HEK293 (cell line): ENCODE measurements around the gene ZCCHC10.
A peak's percentile ranks its signal among the peaks of the same experiment; 100 is the strongest.

ENCODE experiments used
- CTCF ChIA-PET: fragments of 350-600 bp; formaldehyde crosslinking; extraction: SDS; loops from one replicate; lab custom pipeline; 2021; ENCODE audit warnings: antibody characterized with exemption; lab: Yijun Ruan, JAX
- POLR2A ChIA-PET: fragments of 300-600 bp; formaldehyde crosslinking; extraction: SDS; loops from one replicate; lab custom pipeline; 2020; ENCODE audit warnings: antibody characterized with exemption, inconsistent platforms; lab: Yijun Ruan, JAX
- H3K27ac ChIP-seq: fragments of 200-500 bp; sonication (Bioruptor generic); 2 replicates; pipeline ENCODE4 v1.5.1; 2014; ENCODE audit warnings: low read depth, low read length, control low read depth, inconsistent platforms; ENCODE audit errors: extremely low read depth
- H3K36me3 ChIP-seq, 2 experiments: fragments of 200-500 bp in 1 of 2; sonication (Bioruptor generic) in 1 of 2; 1 replicate in 1 of 2; 2 replicates in 1 of 2; pipeline ENCODE4 v1.5.1; 2014 to 2017; ENCODE audit warnings: inconsistent platforms in 2 of 2, low read length in 2 of 2; ENCODE audit not compliant: control insufficient read depth in 2 of 2, insufficient read depth in 1 of 2
- H3K4me1 ChIP-seq: fragments of 200-500 bp; sonication (Bioruptor generic); 2 replicates; pipeline ENCODE4 v1.5.1; 2014; ENCODE audit warnings: mild to moderate bottlenecking, low read length, inconsistent platforms; ENCODE audit not compliant: control insufficient read depth, insufficient read depth
- H3K4me3 ChIP-seq: 2 replicates; pipeline ENCODE4 v1.5.1; 2011; ENCODE audit warnings: low read depth, mild to moderate bottlenecking, control low read depth, low read length, moderate library complexity
- H3K9me3 ChIP-seq: fragments of 200-500 bp; sonication (Bioruptor generic); 2 replicates; pipeline ENCODE4 v1.5.1; 2014; ENCODE audit warnings: low read depth, low read length, inconsistent platforms; ENCODE audit not compliant: control insufficient read depth, insufficient read depth
- GLI4 ChIP-seq: fragments of 450-650 bp; formaldehyde crosslinking; IDR thresholded peaks from 2 replicates; pipeline ENCODE4 v1.5.1; 2016; ENCODE audit warnings: missing biosample characterization, missing genetic modification characterization
- GLIS2 ChIP-seq: fragments of 450-650 bp; formaldehyde crosslinking; IDR thresholded peaks from 2 replicates; pipeline ENCODE4 v1.5.1; 2016; ENCODE audit warnings: missing biosample characterization, missing genetic modification characterization
- PRDM1 ChIP-seq: fragments of 450-650 bp; formaldehyde crosslinking; IDR thresholded peaks from 2 replicates; pipeline ENCODE4; 2016; ENCODE audit warnings: missing biosample characterization, missing genetic modification characterization
- REPIN1 ChIP-seq: fragments of 450-650 bp; formaldehyde crosslinking; IDR thresholded peaks from 2 replicates; pipeline ENCODE4 v1.5.1; 2017; ENCODE audit warnings: missing biosample characterization, missing genetic modification characterization, low read depth
- SETDB1 ChIP-seq: IDR thresholded peaks from one replicate; pipeline ENCODE4 v1.6.1; 2017; ENCODE audit warnings: mild to moderate bottlenecking, low read length, moderate library complexity, mixed read lengths; ENCODE audit not compliant: insufficient read length
- SP3 ChIP-seq: fragments of 450-650 bp; formaldehyde crosslinking; IDR thresholded peaks from 2 replicates; pipeline ENCODE4 v1.5.1; 2016; ENCODE audit warnings: missing biosample characterization, missing genetic modification characterization
- ZBTB20 ChIP-seq: fragments of 450-650 bp; formaldehyde crosslinking; IDR thresholded peaks from 2 replicates; pipeline ENCODE4 v1.5.1; 2016; ENCODE audit warnings: missing biosample characterization, missing genetic modification characterization
- ZBTB8A ChIP-seq: fragments of 450-650 bp; formaldehyde crosslinking; IDR thresholded peaks from 2 replicates; pipeline ENCODE4 v1.5.1; 2016; ENCODE audit warnings: missing biosample characterization, missing genetic modification characterization
- ZFP69B ChIP-seq: fragments of 450-650 bp; formaldehyde crosslinking; IDR thresholded peaks from 2 replicates; pipeline ENCODE4 v1.5.1; 2016; ENCODE audit warnings: missing biosample characterization, missing genetic modification characterization
- ZNF146 ChIP-seq: fragments of 450-650 bp; formaldehyde crosslinking; IDR thresholded peaks from 2 replicates; pipeline ENCODE4 v1.5.1; 2016; ENCODE audit warnings: missing biosample characterization, missing genetic modification characterization
- ZNF169 ChIP-seq: fragments of 450-650 bp; formaldehyde crosslinking; IDR thresholded peaks from 2 replicates; pipeline ENCODE4 v1.5.1; 2016; ENCODE audit warnings: missing biosample characterization, missing genetic modification characterization
- ZNF175 ChIP-seq: fragments of 450-650 bp; formaldehyde crosslinking; IDR thresholded peaks from 2 replicates; pipeline ENCODE4 v1.5.1; 2016; ENCODE audit warnings: missing biosample characterization, missing genetic modification characterization
- ZNF2 ChIP-seq: fragments of 450-650 bp; formaldehyde crosslinking; IDR thresholded peaks from 2 replicates; pipeline ENCODE4 v1.5.1; 2016; ENCODE audit warnings: missing biosample characterization, missing genetic modification characterization
- ZNF239 ChIP-seq: fragments of 450-650 bp; formaldehyde crosslinking; IDR thresholded peaks from 2 replicates; pipeline ENCODE4 v1.5.1; 2016; ENCODE audit warnings: missing biosample characterization, missing genetic modification characterization
- ZNF266 ChIP-seq: fragments of 450-650 bp; formaldehyde crosslinking; IDR thresholded peaks from 2 replicates; pipeline ENCODE4 v1.5.1; 2016; ENCODE audit warnings: missing biosample characterization, missing genetic modification characterization, low read depth
- ZNF292 ChIP-seq: fragments of 450-650 bp; formaldehyde crosslinking; IDR thresholded peaks from 2 replicates; pipeline ENCODE4 v1.5.1; 2016; ENCODE audit warnings: low read depth, missing biosample characterization, missing genetic modification characterization, borderline replicate concordance
- ZNF341 ChIP-seq: fragments of 450-650 bp; formaldehyde crosslinking; IDR thresholded peaks from 2 replicates; pipeline ENCODE4; 2016; ENCODE audit warnings: low read depth, missing biosample characterization, missing genetic modification characterization
- ZNF426 ChIP-seq: fragments of 450-650 bp; formaldehyde crosslinking; IDR thresholded peaks from 2 replicates; pipeline ENCODE4 v1.5.1; 2017; ENCODE audit warnings: missing biosample characterization, missing genetic modification characterization, mild to moderate bottlenecking, inconsistent platforms, moderate library complexity
- ZNF544 ChIP-seq: fragments of 450-650 bp; formaldehyde crosslinking; IDR thresholded peaks from 2 replicates; pipeline ENCODE4 v1.5.0; 2017; ENCODE audit warnings: missing biosample characterization, missing genetic modification characterization
- ZNF610 ChIP-seq: fragments of 450-650 bp; formaldehyde crosslinking; IDR thresholded peaks from 2 replicates; pipeline ENCODE4 v1.5.1; 2016; ENCODE audit warnings: missing biosample characterization, missing genetic modification characterization, borderline replicate concordance
- ZSCAN30 ChIP-seq: fragments of 450-650 bp; IDR thresholded peaks from 2 replicates; pipeline ENCODE4 v1.5.1; 2018; ENCODE audit warnings: missing biosample characterization, mild to moderate bottlenecking, missing genetic modification characterization, moderate library complexity
- TF ChIP-seq, protein P1 (sequence below): fragments of 450-650 bp; formaldehyde crosslinking; IDR thresholded peaks from 2 replicates; pipeline ENCODE4 v1.5.1; 2016; ENCODE audit warnings: missing biosample characterization, missing genetic modification characterization
- TF ChIP-seq, protein P2 (sequence below): fragments of 450-650 bp; formaldehyde crosslinking; IDR thresholded peaks from 2 replicates; pipeline ENCODE4 v1.5.1; 2016; ENCODE audit warnings: missing biosample characterization, missing genetic modification characterization
- TF ChIP-seq, protein P3 (sequence below): fragments of 450-650 bp; formaldehyde crosslinking; IDR thresholded peaks from 2 replicates; pipeline ENCODE4 v1.5.1; 2016; ENCODE audit warnings: missing biosample characterization, missing genetic modification characterization
- TF ChIP-seq, protein P4 (sequence below): fragments of 450-650 bp; formaldehyde crosslinking; IDR thresholded peaks from 2 replicates; pipeline ENCODE4 v1.5.1; 2016; ENCODE audit warnings: missing biosample characterization, missing genetic modification characterization
- TF ChIP-seq, protein P5 (sequence below): fragments of 450-650 bp; formaldehyde crosslinking; optimal IDR thresholded peaks from 2 replicates; pipeline ENCODE3; 2016; ENCODE audit warnings: missing biosample characterization, mild to moderate bottlenecking, missing genetic modification characterization
- TF ChIP-seq, protein P6 (sequence below): fragments of 450-650 bp; formaldehyde crosslinking; IDR thresholded peaks from 2 replicates; pipeline ENCODE4 v1.5.1; 2016; ENCODE audit warnings: missing biosample characterization, missing genetic modification characterization, low read depth

ZCCHC10 gene

DNA sequence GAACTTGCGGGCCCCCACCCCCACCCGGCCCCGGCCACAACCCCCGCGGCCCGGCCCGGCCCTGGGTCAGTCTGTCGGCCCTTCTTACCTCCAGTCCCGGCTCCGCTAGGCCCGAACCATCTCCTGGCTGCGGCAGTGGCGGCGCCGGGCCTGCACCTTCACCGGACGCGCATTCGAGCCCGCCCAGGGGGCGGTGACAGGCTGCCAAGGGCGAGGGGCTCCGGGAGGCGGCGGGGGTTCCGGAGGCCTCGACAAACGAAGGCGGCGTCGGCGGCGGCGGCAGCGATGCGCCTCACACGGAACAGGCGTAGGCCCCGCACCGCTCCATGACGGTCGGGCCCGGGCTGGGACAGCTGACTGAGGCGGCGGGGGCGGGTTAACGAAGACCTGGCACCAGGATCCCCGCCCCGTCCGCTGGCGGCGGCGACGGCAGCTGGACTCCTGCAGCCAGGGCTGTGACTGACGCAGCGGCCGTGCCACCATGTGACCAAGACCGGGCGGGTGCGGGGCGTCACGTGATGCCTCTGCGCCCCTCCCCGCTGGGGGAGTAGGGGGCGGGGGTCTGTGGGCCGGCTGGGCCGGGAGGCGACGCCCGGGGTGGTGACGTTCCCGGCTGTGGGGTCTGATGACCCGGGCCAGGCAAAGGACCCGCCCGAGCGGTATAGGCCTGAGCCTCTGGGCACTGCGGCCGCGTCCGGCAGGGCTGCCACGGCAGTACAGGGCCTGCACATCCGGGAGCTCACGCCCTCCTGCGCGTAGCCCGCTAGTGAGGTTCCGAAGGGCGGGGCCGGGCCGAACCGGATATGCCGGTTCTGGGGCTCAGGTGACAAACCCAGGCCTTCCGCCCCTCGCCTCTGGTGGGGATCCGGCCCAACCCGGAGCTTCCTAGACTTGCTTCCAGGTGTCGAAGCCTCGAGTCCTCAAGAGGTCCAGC is 62.9 kb downstream of the ZCCHC10 start, which contains the start of gene AFF4 (continued):
- TF ChIP-seq, protein P1, sequence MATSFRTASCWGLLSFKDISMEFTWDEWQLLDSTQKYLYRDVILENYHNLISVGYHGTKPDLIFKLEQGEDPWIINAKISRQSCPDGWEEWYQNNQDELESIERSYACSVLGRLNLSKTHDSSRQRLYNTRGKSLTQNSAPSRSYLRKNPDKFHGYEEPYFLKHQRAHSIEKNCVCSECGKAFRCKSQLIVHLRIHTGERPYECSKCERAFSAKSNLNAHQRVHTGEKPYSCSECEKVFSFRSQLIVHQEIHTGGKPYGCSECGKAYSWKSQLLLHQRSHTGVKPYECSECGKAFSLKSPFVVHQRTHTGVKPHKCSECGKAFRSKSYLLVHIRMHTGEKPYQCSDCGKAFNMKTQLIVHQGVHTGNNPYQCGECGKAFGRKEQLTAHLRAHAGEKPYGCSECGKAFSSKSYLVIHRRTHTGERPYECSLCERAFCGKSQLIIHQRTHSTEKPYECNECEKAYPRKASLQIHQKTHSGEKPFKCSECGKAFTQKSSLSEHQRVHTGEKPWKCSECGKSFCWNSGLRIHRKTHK (tag by site-specific recombination): no peak
- TF ChIP-seq ZNF2 (tag by site-specific recombination) (peak; percentile 76), ZBTB8A (tag by site-specific recombination) (peak; percentile 96)
- TF ChIP-seq, all 188 proteins: peak for 72

DNA sequence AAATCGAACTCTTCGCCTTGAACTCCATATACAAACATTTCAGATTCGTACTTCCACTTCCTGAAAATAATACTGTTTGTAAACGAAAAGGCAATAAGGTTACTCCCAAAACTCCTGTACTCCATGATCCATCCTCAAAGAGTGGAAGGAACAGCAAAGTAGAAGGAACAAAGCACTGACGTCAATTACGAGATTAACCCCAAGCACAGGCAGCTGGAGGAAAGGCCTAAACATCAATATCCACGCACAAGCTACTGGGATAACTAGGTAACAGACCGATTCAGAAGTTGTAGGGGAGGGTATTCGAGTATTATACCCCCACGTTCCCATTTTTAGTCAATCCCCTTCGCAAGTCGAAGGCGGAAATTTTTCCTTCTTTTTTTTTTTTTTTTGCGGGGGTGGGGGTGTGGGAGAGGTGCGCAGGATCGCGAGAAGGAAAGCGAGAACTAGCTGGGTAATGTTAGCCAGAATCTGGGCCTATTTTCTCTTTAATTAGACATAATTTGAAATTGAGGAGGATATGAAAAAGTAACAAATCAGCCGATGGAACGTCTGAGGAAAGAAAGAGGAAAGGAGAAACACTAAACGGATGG is 63.8 kb downstream of the ZCCHC10 start:
- peak overlapping the region; percentile 92 for H3K27ac ChIP-seq
- ChIA-PET CTCF (interaction anchor here (0.7 kb wide), 1 partner anchor 23 kb away, joined by 4 read pairs; no protein-coding TSS in a partner anchor), POLR2A (interaction anchor here (0.6 to 3.9 kb wide), 8 partner anchors 8 to 225 kb away, joined by 3 to 23 read pairs (median 6); partner anchors contain the start of genes HSPA4 and KIF3A)
- no peaks in the 10 kb centered on the region for H3K4me1 ChIP-seq
- H3K36me3 ChIP-seq: peaks cover under 1 to 10% of the 10 kb centered on the region in 2 experiments; a peak in 2 of 3 replicates
- H3K9me3 ChIP-seq: no peaks in the 10 kb centered on the region
- peak overlapping the region; percentile 79 for H3K4me3 ChIP-seq
- TF ChIP-seq, protein P2, sequence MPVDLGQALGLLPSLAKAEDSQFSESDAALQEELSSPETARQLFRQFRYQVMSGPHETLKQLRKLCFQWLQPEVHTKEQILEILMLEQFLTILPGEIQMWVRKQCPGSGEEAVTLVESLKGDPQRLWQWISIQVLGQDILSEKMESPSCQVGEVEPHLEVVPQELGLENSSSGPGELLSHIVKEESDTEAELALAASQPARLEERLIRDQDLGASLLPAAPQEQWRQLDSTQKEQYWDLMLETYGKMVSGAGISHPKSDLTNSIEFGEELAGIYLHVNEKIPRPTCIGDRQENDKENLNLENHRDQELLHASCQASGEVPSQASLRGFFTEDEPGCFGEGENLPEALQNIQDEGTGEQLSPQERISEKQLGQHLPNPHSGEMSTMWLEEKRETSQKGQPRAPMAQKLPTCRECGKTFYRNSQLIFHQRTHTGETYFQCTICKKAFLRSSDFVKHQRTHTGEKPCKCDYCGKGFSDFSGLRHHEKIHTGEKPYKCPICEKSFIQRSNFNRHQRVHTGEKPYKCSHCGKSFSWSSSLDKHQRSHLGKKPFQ (tag by site-specific recombination): no peak
- TF ChIP-seq GLIS2 (tag by site-specific recombination) (peak; percentile 26), ZNF544 (tag by site-specific recombination) (no peak), ZNF426 (tag by site-specific recombination) (no peak), REPIN1 (no peak), ZFP69B (peak; percentile 53; the same call in 1 of the 2 replicates), ZSCAN30 (tag by site-specific recombination) (no peak), ZBTB20 (peak; percentile 8; the same call in 1 of the 2 replicates), SETDB1 (no peak), SP3 (tag by site-specific recombination) (no peak), ZNF146 (tag by site-specific recombination) (peak; percentile 43), GLI4 (no peak), ZNF169 (tag by site-specific recombination) (no peak), ZNF292 (tag by site-specific recombination) (no peak), ZNF239 (tag by site-specific recombination) (no peak), ZNF610 (tag by site-specific recombination) (no peak), ZNF341 (peak; percentile 70), ZNF175 (tag by site-specific recombination) (no peak), ZNF266 (tag by site-specific recombination) (no peak), PRDM1 (tag by site-specific recombination) (no peak)
- TF ChIP-seq, protein P3, sequence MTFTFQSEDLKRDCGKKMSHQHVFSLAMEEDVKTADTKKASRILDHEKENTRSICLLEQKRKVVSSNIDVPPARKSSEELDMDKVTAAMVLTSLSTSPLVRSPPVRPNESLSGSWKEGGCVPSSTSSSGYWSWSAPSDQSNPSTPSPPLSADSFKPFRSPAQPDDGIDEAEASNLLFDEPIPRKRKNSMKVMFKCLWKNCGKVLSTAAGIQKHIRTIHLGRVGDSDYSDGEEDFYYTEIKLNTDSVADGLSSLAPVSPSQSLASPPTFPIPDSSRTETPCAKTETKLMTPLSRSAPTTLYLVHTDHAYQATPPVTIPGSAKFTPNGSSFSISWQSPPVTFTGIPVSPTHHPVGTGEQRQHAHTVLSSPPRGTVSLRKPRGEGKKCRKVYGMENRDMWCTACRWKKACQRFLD (tag by site-specific recombination): no peak
- TF ChIP-seq, protein P4, sequence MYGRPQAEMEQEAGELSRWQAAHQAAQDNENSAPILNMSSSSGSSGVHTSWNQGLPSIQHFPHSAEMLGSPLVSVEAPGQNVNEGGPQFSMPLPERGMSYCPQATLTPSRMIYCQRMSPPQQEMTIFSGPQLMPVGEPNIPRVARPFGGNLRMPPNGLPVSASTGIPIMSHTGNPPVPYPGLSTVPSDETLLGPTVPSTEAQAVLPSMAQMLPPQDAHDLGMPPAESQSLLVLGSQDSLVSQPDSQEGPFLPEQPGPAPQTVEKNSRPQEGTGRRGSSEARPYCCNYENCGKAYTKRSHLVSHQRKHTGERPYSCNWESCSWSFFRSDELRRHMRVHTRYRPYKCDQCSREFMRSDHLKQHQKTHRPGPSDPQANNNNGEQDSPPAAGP: no peak
- TF ChIP-seq, protein P5, sequence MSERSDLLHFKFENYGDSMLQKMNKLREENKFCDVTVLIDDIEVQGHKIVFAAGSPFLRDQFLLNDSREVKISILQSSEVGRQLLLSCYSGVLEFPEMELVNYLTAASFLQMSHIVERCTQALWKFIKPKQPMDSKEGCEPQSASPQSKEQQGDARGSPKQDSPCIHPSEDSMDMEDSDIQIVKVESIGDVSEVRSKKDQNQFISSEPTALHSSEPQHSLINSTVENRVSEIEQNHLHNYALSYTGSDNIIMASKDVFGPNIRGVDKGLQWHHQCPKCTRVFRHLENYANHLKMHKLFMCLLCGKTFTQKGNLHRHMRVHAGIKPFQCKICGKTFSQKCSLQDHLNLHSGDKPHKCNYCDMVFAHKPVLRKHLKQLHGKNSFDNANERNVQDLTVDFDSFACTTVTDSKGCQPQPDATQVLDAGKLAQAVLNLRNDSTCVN (tag by site-specific recombination): no peak
- TF ChIP-seq, protein P6, sequence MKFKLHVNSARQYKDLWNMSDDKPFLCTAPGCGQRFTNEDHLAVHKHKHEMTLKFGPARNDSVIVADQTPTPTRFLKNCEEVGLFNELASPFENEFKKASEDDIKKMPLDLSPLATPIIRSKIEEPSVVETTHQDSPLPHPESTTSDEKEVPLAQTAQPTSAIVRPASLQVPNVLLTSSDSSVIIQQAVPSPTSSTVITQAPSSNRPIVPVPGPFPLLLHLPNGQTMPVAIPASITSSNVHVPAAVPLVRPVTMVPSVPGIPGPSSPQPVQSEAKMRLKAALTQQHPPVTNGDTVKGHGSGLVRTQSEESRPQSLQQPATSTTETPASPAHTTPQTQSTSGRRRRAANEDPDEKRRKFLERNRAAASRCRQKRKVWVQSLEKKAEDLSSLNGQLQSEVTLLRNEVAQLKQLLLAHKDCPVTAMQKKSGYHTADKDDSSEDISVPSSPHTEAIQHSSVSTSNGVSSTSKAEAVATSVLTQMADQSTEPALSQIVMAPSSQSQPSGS (tag by site-specific recombination): peak; percentile 84
